Measurements from ENCODE around the gene IFNGR1. TPM values are rescaled to one million over a fixed set of nuclear protein-coding genes. Genes with fewer than 3 reads are reported as not detected.

IFNGR1 gene
- total and polyA plus RNA-seq, 2 of the 13 experiments (the other 11 are each of a cell fraction or from before 2014, with no cell fraction given), result 82.8 to 87.8 TPM

- TF ChIP-seq ZKSCAN5 (CRISPR knock-in tag; IDR thresholded peaks at IDR 0.05) (no peak), RARG (CRISPR knock-in tag; IDR thresholded peaks at IDR 0.05; ENCODE audit: low read depth) (peak; percentile 79; the same call in 1 of the 2 replicates), HNF4G (IDR thresholded peaks at IDR 0.05; ENCODE audit: borderline replicate concordance, low read depth, low read length) (no peak), HNF4G (CRISPR knock-in tag; IDR thresholded peaks at IDR 0.05; ENCODE audit: borderline replicate concordance, low read depth) (no peak), ZNF775 (CRISPR knock-in tag; IDR thresholded peaks at IDR 0.05; ENCODE audit: borderline replicate concordance) (no peak), TFAP4 (IDR thresholded peaks at IDR 0.05; ENCODE audit: borderline replicate concordance, low read depth) (peak; percentile 43; the same call in 1 of the 2 replicates), ZSCAN22 (CRISPR knock-in tag; IDR thresholded peaks at IDR 0.05) (no peak), ZNF446 (CRISPR knock-in tag; IDR thresholded peaks at IDR 0.05) (no peak), ZNF343 (CRISPR knock-in tag; IDR thresholded peaks at IDR 0.05) (no peak), ZNF101 (CRISPR knock-in tag; IDR thresholded peaks at IDR 0.05; ENCODE audit: borderline replicate concordance, low read depth) (0 out of 2 replicates have a peak, but pooled peaks have one; percentile 20), NRL (CRISPR knock-in tag; IDR thresholded peaks at IDR 0.05; ENCODE audit: borderline replicate concordance) (no peak), ZNF329 (CRISPR knock-in tag; IDR thresholded peaks at IDR 0.05; ENCODE audit: low read depth) (no peak), GLI4 (CRISPR knock-in tag; IDR thresholded peaks at IDR 0.05; ENCODE audit: borderline replicate concordance) (no peak), U2AF2 (IDR thresholded peaks at IDR 0.05; ENCODE audit: low read depth, low read length) (no peak), TIGD3 (CRISPR knock-in tag; IDR thresholded peaks at IDR 0.05; ENCODE audit: borderline replicate concordance) (0 out of 2 replicates have a peak, but pooled peaks have one; percentile 1), ZBTB21 (CRISPR knock-in tag; IDR thresholded peaks at IDR 0.05) (no peak), ZBTB8A (CRISPR knock-in tag; IDR thresholded peaks at IDR 0.05; ENCODE audit: borderline replicate concordance, low read depth) (no peak), FOXK1 (CRISPR knock-in tag; IDR thresholded peaks at IDR 0.05; ENCODE audit: borderline replicate concordance, low read depth) (no peak), ZFYVE20 (CRISPR knock-in tag; IDR thresholded peaks at IDR 0.05; ENCODE audit: borderline replicate concordance, low read depth) (no peak), ZNF124 (CRISPR knock-in tag; IDR thresholded peaks at IDR 0.05) (no peak), ZNF674 (CRISPR knock-in tag; IDR thresholded peaks at IDR 0.05; ENCODE audit: low read depth) (peak; percentile 32; the same call in 1 of the 2 replicates)
- TF ChIP-seq, protein P1, sequence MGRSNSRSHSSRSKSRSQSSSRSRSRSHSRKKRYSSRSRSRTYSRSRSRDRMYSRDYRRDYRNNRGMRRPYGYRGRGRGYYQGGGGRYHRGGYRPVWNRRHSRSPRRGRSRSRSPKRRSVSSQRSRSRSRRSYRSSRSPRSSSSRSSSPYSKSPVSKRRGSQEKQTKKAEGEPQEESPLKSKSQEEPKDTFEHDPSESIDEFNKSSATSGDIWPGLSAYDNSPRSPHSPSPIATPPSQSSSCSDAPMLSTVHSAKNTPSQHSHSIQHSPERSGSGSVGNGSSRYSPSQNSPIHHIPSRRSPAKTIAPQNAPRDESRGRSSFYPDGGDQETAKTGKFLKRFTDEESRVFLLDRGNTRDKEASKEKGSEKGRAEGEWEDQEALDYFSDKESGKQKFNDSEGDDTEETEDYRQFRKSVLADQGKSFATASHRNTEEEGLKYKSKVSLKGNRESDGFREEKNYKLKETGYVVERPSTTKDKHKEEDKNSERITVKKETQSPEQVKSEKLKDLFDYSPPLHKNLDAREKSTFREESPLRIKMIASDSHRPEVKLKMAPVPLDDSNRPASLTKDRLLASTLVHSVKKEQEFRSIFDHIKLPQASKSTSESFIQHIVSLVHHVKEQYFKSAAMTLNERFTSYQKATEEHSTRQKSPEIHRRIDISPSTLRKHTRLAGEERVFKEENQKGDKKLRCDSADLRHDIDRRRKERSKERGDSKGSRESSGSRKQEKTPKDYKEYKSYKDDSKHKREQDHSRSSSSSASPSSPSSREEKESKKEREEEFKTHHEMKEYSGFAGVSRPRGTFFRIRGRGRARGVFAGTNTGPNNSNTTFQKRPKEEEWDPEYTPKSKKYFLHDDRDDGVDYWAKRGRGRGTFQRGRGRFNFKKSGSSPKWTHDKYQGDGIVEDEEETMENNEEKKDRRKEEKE (IDR thresholded peaks at IDR 0.05), result no peak
- TF ChIP-seq, protein P2, sequence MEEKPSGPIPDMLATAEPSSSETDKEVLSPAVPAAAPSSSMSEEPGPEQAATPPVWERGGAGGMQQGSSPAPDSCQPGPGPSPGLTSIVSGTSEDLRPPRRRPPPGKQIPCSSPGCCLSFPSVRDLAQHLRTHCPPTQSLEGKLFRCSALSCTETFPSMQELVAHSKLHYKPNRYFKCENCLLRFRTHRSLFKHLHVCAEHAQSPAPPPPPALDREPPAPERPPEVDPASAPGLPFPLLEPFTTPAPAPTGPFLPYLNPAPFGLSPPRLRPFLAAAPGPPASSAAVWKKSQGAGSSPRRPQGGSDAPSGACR (CRISPR knock-in tag; IDR thresholded peaks at IDR 0.05), result 0 out of 2 replicates have a peak, but pooled peaks have one; percentile 26
- TF ChIP-seq, protein P3, sequence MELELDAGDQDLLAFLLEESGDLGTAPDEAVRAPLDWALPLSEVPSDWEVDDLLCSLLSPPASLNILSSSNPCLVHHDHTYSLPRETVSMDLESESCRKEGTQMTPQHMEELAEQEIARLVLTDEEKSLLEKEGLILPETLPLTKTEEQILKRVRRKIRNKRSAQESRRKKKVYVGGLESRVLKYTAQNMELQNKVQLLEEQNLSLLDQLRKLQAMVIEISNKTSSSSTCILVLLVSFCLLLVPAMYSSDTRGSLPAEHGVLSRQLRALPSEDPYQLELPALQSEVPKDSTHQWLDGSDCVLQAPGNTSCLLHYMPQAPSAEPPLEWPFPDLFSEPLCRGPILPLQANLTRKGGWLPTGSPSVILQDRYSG (CRISPR knock-in tag; IDR thresholded peaks at IDR 0.05), result peak; percentile 3; the same call in 1 of the 2 replicates
Measured at GRCh38 chr6:137218473-137218916, 690 bp downstream of the IFNGR1 start (continued).

Data from HepG2 (cell line).